Jurkat, Clone E6-1 (cell line): Measurements from ENCODE around the gene GYS1.
"Not testable (repeated sequence)": the region's sequence is repeated elsewhere in the genome, so short reads cannot be mapped to it uniquely, and the experiment has no call there.

Experiments used
- DNase-seq: peaks from one replicate; pipeline ENCODE4 v3.0.0-alpha.2; 2011; ENCODE audit warnings: low read depth, low spot score
- H3K4me3 ChIP-seq: 2 replicates; pipeline ENCODE4 v1.5.1; 2011; ENCODE audit warnings: mild to moderate bottlenecking, low read length, control low read depth, moderate library complexity

The GYS1 gene

GRCh38 chr19:48953990-48954594 is 39.0 kb downstream of the GYS1 start:
- no peak for DNase-seq
- H3K4me3 ChIP-seq, result peak overlapping the region; percentile 88

GRCh38 chr19:48953141-48953540 is 40.0 kb downstream of the GYS1 start:
- DNase-seq, result no peak
- no peak overlapping the region for H3K4me3 ChIP-seq

DNA sequence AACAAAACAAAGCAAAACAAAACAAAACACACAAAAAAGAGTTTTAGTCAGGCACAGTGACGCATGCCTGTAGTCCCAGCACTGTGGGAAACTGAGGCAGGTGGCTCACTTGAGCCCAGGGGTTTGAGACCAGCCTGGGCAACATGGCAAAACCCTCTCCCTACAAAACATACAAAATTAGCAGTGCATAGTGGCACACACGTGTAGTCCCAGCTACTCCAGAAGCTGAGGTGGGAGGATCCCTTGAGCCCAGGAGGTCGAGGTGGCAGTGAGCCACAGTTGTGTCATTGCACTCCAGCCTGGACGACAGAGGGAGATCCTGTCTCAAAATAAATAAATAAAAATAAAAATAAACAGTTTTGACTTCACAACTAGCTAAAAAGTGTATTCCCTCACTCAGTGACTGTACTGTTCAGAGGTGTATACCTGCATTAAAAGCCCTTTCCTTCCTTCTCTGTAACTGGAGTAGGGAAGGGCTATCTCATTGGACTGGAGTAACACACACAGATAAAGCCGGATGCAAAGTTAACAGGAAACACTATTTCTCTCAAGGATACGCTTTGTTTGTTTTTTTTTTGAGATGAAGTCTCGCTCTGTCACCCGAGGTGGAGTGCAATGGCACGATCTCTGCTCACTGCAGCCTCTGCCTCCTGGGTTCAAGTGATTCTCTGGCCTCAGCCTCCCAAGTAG is 42.1 kb downstream of the GYS1 start:
- H3K4me3 ChIP-seq, result no peak overlapping the region
- DNase-seq, result no peak

DNA sequence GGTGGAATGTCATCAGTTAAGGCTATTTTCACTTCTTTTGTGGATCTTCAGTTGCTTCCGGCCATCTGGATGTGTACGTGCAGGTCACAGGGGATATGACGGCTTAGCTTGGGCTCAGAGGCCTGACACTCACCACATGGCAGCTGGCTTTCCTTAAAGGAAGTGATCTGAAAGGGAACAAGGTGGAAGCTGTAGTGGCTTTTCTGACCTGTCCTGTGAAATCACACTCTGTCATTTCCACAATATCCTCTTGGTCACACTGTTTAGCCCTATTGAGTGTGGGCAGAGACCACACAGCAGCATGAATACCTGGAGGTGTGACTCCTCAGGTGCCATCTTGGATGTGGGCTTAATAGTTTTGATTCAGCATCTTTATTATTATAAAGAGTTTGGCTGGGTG is 43.0 kb downstream of the GYS1 start:
- H3K4me3 ChIP-seq, result no peak overlapping the region
- no peak for DNase-seq

- no peak for DNase-seq
- H3K4me3 ChIP-seq, result no peak overlapping the region
These were observed 45.9 kb downstream of the GYS1 start for GRCh38 chr19:48947258-48947542.

DNA sequence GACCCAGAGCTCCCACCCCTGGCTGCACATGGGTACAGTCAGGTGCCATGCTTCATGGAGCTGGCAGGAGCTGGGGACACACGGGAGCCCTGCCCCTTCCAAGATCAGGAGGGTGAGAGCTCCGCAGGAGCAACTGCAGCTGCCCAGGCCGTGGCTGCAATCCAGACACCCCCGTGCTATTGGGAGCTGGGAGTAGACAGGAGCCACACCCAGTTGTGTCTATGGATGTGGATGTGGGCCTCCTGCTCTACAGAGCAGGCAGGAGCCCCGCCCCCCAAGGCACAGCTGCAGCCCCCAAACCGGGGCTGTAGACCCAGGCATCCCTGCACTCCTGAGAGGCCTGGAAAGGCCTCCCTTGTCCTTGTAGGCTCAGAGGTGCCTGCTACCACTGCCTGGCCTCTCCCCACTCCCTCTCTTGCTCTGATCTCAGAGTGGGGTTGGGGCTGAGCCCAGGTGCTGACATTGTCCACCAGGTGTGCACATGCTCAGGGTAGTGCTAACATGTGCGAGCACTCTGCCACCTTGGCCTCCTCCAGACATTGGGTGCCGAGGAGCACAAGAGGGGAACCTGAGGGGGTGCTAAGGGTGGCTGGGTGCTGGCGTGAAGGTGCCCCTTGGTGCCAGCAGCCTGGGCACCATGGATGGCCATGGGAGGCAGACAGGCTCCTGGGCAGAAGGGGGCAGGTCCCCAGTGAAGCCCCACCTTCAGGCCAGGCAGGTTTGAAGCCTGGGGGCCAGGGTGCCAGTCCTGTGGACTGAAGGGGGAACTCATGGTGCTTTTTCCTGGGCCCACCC is 46.4 kb downstream of the GYS1 start:
- H3K4me3 ChIP-seq, result no peak overlapping the region
- no peak for DNase-seq

DNA sequence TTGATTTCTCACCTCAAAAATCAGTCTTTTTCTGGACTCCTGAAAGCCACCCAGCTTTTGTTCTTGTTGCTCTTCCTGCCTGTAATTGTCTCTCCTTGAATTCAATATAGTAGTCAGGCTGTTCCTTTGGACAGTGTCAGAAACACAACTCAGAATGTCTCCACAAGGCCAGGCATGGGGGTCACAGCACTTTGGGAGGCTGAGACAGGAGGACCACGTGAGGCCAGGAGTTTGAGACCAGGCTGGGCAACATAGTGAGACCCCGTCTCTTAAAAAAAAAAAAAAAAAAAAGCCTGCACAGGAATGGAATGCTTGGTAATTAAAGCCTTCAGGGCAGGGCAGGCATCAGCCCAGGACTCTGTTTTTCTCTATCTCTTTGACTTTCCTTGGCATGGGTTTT is 47.3 kb downstream of the GYS1 start:
- H3K4me3 ChIP-seq, result no peak overlapping the region
- DNase-seq, result no peak

- no peak for DNase-seq
- H3K4me3 ChIP-seq, result no peak overlapping the region
These were observed 47.7 kb downstream of the GYS1 start for GRCh38 chr19:48945415-48945814.

DNA sequence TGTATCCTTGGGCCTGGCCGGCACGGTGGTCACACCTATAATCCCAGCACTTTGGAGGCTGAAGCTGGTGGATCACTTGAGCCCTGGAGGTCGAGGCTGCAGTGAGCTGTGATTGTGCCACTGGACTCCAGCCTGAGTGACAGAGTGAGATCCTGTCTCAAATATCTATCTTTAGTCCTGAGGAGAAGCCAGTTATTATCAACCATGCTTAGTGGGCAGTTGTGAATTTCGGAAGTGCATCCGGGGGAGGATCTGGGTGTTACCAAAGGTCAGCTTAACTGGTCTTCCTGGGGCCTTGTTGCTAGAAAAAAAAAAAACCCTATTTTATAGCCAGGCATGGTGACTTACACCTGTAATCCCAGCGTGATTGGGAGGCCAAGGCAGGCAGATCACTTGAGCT is 50.0 kb downstream of the GYS1 start:
- DNase-seq, result no peak
- H3K4me3 ChIP-seq, result no peak overlapping the region

GRCh38 chr19:48940902-48941301 is 52.2 kb downstream of the GYS1 start:
- DNase-seq, result no peak
- H3K4me3 ChIP-seq, result no peak overlapping the region

DNA sequence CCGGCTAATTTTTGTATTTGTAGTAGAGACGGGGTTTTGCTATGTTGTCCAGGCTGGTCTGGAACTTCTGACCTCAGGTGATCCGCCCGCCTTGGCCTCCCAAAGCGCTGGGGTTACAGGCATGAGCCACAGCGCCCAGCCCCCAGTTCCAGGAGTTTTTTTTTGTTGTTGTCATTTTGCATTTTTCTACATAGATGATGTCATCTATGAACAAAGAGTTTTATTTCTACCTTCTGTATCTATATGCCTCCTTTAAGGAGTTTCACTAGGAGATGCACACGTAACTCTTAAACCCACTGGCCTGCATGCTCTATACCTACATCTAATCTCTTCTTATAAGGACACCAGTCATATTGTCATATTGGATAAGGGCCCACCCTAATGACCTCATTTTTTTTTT is 54.9 kb downstream of the GYS1 start:
- no peak for DNase-seq
- H3K4me3 ChIP-seq, result no peak overlapping the region

- H3K4me3 ChIP-seq, result no peak overlapping the region
- DNase-seq, result no peak
These were observed 57.2 kb downstream of the GYS1 start for GRCh38 chr19:48935864-48936263.

DNA sequence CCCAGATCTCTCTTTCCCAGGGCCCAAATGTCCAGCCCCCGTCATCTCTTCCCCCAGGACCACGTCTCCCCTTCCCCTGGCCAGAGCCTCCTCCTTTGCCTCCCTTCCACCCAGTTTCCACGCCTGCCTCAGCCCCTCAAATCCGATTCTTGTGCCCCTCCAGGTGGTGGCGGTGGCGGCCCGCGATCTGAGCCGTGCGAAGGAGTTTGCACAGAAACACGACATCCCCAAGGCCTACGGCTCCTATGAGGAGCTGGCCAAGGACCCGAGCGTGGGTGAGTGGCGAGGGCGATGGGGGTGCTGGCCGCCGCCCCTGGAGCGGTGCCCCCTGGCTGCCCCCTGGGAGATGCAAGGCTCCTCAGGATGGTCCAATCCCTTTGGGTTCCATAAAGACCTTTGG is 58.3 kb downstream of the GYS1 start:
- no peak for DNase-seq
- H3K4me3 ChIP-seq, result no peak overlapping the region

GRCh38 chr19:48933382-48933932 is 59.7 kb downstream of the GYS1 start, which contains the start of gene DHDH:
TSS of gene DHDH (plus strand) at chr19:48933699. CDS start at chr19:48933722, 23 bp downstream.
- peak; percentile 75 for DNase-seq
- H3K4me3 ChIP-seq, result peak within 1 kb of the TSS; percentile 56

- H3K4me3 ChIP-seq, result no peak overlapping the region
- DNase-seq, result no peak
These were observed 64.7 kb downstream of the GYS1 start for GRCh38 chr19:48928164-48929025.

DNA sequence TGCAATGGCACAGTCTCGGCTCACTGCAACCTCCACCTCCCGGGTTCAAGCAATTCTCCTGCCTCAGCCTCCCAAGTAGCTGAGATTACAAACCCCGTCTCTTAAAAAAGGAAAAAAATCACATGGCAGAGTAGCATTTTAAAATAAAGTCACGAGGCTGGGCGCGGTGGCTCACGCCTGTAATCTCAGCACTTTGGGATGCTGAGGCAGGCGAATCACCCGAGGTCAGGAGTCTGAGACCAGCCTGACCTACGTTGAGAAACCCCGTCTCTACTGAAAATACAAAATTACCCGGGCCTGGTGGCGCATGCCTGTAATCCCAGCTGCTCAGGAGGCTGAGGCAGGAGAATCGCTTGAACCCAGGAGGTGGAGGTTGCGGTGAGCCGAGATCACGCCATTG is 65.4 kb downstream of the GYS1 start:
- H3K4me3 ChIP-seq, DNase-seq: not testable (repeated sequence)

DNA sequence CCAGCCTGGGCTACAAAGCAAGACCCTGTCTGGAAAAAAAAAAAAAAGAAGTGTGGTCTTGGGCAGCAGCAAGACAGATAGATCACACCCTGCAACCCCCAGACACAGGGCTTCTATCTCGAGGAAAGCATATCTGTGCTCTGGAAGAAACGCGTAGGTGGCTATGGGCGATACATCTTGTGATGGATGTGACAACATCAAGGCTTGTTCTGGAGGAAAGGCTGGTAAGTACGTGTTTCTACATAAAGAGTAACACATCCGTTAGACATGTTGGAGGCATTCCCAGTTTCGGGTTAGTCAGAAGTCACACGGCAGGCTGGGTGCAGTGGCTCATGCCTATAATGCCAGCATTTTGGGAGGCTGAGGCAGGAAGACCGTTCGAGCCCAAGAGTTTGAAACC is 66.2 kb downstream of the GYS1 start:
- DNase-seq, result no peak
- no peak overlapping the region for H3K4me3 ChIP-seq

DNA sequence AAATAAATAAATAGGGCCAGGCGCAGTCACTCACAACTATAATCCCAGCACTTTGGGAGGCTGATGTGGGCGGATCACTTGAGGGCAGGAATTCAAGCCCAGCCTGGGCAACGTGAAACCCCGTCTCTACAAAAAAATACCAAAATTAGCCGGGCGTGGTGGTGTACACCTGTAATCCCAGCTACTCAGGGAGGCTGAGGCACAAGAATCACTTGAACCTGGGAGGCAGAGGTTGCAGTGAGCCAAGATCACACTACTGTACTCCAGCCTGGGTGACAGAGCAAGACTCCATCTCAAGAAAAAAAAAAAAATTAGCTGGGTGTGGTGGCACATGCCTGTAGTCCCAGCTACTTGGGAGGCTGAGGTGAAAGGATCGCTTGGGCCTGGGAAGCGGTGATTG is 67.2 kb downstream of the GYS1 start:
- not testable (repeated sequence) for H3K4me3 ChIP-seq, DNase-seq

GRCh38 chr19:48925240-48925843 is 67.8 kb downstream of the GYS1 start:
- no peak for DNase-seq
- H3K4me3 ChIP-seq, result no peak overlapping the region
